ENCODE data around the gene C16orf95. TPM values are rescaled to one million over a fixed set of nuclear protein-coding genes. Genes with fewer than 3 reads are reported as not detected.

The C16orf95 gene
- total RNA-seq, 3 donors from 2014 or later, result 2.0 to 3.8 TPM; not detected in 1

Other genes starting within 250 kb of the C16orf95 start
- 10 to 100 TPM; 43.0 to 74.7 (median 67.4) TPM for gene FBXO31, start 66.4 kb upstream of the C16orf95 start, total RNA-seq
- 10 to 100 TPM; 58.0 to 72.3 (median 69.1) TPM for gene MAP1LC3B, start 74.9 kb upstream of the C16orf95 start, total RNA-seq
- 10 to 100 TPM; 15.2 to 21.0 (median 18.7) TPM for gene ZCCHC14, start 175.6 kb upstream of the C16orf95 start, total RNA-seq